GM13976 (cell line): ENCODE data around the gene FTCD.

Experiments
- DNase-seq: peaks from one replicate; pipeline ENCODE4 v3.0.0; 2012; ENCODE audit warnings: low spot score
- in situ Hi-C: fragments of 300-500 bp; cut with MboI; formaldehyde crosslinking; loops from one replicate; pipeline ENCODE4 v1.12.0; 2022; ENCODE audit warnings: low sequenced_read_pairs, mixed read lengths, inconsistent platforms; ENCODE audit not compliant: unreplicated experiment
- TF ChIP-seq, protein P1 (sequence below): IDR thresholded peaks from 2 replicates; pipeline ENCODE4 v1.5.1; 2012; ENCODE audit warnings: borderline replicate concordance, mild to moderate bottlenecking; ENCODE audit not compliant: insufficient read depth; ENCODE audit errors: extremely low read depth, missing control alignments, control extremely low read depth

Gene FTCD

DNA sequence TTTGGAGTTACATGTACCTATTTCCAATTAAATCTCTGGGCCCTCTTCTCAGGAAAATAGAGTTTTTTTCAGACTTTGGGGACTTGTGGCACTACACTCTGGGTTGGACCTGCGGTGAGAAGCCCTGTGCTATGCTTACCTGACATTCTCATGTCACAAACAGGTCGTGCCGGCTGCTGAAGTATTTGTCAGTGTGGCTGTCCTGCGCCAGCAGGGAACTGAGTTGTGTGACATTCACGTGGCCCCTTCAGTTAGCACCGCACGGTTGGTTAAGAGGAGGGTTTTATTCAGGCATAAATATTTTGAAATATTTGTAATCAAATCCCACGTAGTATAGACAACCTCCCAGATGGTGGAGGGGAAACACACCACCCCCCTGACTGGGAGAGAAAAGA, 63.8 kb downstream of the FTCD start:
- TF ChIP-seq, protein P1, sequence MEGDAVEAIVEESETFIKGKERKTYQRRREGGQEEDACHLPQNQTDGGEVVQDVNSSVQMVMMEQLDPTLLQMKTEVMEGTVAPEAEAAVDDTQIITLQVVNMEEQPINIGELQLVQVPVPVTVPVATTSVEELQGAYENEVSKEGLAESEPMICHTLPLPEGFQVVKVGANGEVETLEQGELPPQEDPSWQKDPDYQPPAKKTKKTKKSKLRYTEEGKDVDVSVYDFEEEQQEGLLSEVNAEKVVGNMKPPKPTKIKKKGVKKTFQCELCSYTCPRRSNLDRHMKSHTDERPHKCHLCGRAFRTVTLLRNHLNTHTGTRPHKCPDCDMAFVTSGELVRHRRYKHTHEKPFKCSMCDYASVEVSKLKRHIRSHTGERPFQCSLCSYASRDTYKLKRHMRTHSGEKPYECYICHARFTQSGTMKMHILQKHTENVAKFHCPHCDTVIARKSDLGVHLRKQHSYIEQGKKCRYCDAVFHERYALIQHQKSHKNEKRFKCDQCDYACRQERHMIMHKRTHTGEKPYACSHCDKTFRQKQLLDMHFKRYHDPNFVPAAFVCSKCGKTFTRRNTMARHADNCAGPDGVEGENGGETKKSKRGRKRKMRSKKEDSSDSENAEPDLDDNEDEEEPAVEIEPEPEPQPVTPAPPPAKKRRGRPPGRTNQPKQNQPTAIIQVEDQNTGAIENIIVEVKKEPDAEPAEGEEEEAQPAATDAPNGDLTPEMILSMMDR = no peak
- DNase-seq = no peak
- in situ Hi-C loops = no loop called here

GRCh38 chr21:46091118-46091517, 64.3 kb downstream of the FTCD start:
- in situ Hi-C loops = no loop called here
- TF ChIP-seq, protein P1 = no peak
- no peak for DNase-seq

DNA sequence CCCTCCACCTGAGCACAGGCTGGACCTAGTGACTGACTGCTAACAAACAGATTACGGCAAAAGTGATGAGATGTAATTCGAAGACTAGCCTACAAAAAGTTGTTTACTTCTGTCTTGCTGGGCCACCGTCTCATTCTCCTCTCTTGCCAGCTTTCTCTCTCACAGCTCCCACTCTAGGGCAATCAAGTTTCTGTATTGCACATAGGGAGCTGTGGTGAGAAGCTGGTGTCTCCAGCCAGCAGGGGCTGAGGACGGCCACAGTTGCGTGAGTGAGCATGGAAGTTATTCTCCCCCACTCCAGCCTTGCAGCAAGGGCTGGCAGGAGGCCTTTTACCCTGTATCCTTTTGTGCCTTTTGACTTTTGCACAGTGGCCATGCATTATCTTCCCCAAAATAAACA, 66.1 kb downstream of the FTCD start:
- TF ChIP-seq, protein P1 = no peak
- in situ Hi-C loops = no loop called here

GRCh38 chr21:46088189-46088588, 67.2 kb downstream of the FTCD start:
- DNase-seq = no peak
- in situ Hi-C loops = no loop called here
- TF ChIP-seq, protein P1 = no peak

More for the DNA sequence above, 66.1 kb downstream of the FTCD start:
- DNase-seq = no peak

GRCh38 chr21:46087641-46088040, 67.7 kb downstream of the FTCD start:
- TF ChIP-seq, protein P1 = no peak
- in situ Hi-C loops = no loop called here
- DNase-seq = no peak
